IPS DF 19.7 (cell line): ENCODE measurements around the gene TULP4.

Experiments
- DNase-seq: peaks from one replicate; pipeline ENCODE4 v3.0.0-alpha.2; 2013; ENCODE audit warnings: low read depth, low spot score

Gene TULP4

DNA sequence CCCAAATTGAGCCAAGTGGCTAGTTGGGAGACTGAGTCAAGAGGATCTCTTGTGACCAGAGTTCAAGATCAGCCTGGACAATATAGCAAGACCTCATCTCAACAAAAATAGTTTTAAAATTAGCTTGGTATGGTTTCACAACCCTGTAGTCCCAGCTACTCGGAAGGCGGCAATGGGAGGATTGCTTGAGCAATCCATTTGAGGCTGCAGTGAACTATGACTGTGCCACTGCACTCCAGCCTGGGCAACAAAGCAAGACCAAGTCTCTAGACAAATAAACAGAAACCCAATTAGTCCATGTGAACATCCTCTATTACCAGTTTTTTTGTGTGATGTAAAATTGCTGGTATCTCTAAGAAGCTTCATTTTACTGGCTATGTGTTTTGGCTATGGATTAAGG, 106.2 kb downstream of the TULP4 start:
- DNase-seq = no peak

- DNase-seq = no peak
These were observed 107.2 kb downstream of the TULP4 start for GRCh38 chr6:158419339-158419909.

DNA sequence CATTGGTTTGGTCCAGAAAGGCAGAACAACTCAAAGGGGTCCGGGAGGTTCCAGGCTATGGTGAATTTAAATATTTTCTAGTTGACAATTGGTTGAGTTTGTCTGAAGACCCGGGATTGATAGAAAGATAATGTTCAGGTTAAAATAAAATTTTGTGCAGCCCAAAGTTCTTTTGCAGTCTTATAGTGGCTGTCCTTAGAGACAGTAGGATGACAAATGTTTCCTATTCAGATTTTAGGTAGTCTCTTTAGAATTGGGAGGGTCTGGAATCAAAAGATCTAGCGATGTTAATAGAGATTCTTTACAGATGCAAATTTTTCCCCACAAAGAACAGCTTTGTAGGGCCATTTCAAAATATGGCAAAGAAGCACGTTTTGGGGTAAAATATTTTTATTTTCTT, 109.1 kb downstream of the TULP4 start:
- no peak for DNase-seq

GRCh38 chr6:158422629-158423238, 110.5 kb downstream of the TULP4 start:
- DNase-seq = no peak

GRCh38 chr6:158431036-158431435, 118.8 kb downstream of the TULP4 start:
- no peak for DNase-seq

- DNase-seq = no peak
These were observed 119.3 kb downstream of the TULP4 start for GRCh38 chr6:158431560-158431959.

DNA sequence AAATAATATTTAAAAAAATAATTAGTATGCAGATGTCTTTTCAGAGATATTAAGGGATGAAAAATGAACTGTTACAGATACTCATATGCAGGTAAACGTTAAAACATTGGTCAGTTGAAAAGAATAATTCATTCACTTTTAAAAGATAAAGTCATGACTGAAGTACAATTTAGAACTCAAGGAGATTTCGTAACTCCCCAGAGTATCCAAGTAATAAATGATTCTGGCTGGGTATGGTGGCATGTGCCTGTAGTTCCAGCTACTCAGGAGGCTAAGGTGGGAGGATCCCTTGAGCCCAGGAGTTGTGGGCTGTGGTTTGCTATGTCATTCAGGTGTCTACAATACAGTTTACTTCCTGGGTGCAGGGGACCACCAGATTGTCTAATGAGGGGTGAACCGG, 125.3 kb downstream of the TULP4 start:
- DNase-seq = no peak

DNA sequence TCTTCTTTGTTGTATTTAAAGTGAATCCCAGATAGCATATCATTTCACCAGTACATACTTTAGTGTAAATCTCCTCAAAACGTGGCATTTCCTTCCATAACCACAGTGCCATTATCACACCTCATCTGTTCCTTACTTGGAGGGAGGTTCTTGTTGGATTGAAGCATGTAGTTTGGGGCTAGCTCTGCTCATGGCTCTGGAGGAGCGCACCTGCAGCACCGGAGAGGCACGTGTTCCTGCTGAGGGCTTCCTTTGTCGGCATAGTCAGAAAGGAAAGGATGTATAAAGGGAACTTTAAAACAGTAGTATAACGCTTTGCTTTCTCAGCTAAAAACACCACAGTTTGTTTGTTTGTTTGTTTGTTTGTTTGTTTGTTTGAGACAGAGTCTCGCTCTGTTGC, 126.0 kb downstream of the TULP4 start:
- no peak for DNase-seq

- no peak for DNase-seq
These were observed 127.0 kb downstream of the TULP4 start for GRCh38 chr6:158439255-158439654.

GRCh38 chr6:158441716-158442215, 129.5 kb downstream of the TULP4 start:
- DNase-seq = no peak

GRCh38 chr6:158442306-158442705, 130.0 kb downstream of the TULP4 start:
- no peak for DNase-seq

DNA sequence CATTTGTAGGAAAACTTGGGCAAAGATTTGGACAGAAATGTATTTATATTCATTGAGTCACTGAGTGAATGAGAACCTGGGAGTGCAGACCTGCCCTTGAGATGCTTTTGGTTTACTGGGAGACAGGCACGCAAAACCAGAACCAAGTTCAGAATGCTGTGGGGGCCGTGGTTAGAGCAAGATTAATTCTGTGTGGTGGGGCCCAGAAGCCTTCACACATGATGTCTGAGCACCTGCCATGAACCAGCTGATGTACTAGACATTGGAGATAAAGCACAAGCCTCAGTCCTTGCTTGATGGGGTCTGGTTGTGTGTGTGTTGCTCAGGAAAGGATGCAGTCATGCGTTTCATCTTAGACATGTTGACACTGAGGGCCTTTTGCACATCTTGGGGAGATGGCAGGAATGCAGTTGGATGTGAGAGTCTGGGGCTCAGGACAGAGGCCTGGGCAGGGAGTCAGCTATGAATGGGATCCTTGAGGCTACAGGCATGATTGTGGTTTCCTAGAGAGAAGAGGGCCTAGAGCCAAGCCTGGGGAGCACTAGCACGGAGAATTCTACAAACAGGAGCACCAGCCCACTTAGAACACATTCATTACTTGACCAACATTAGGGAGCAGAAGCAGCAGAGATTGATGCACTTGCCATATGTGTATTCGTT, 133.3 kb downstream of the TULP4 start:
- no peak for DNase-seq

GRCh38 chr6:158448856-158449255, 136.6 kb downstream of the TULP4 start:
- no peak for DNase-seq

DNA sequence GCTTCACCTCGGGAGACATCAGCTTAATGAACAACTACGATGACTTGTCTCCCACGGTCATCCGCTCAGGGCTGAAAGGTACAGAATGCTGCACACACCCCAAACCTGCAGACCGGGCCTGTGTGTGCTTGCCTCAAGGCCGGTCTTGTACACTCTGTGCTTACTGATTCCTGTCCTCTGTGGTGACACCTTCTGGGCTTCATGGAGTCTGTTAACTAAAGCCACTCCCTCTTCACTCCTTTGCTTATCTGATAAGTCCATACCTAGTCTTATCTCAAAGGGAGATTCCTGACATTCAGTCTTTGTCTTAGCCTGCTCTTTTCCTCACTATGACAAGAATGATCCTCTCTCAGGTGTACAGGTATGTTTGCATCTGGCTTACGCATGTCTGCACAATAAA, 139.9 kb downstream of the TULP4 start:
- DNase-seq = no peak

GRCh38 chr6:158457131-158457530, 144.9 kb downstream of the TULP4 start:
- no peak for DNase-seq

GRCh38 chr6:158457616-158458278, 145.5 kb downstream of the TULP4 start:
- no peak for DNase-seq

- no peak for DNase-seq
These were observed 147.5 kb downstream of the TULP4 start for GRCh38 chr6:158459726-158460125.

DNA sequence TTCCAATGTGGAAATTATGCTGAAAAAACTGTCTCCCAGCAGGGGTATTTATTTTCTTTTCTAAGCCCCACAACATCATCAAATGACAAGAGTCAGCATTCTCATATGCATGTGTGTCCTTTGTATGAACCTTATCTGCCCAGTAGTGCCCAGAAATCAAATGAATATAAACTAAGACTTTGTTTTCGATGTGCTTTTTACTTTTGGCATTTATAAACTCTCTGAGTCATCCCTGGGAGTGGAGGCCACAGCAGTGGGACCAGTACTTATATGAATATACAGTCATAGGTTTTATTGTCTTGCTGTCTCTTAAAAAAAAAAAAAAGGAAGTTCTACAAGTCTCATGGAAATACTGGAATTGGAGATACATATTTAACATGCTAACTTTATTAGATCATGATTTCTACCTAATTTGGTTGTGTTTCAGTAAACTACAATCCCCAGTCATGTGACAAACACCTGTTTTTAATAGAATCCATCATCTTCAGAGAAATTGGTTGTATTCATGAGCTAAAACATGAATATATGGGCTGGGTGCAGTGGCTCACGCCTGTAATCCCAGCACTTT, 148.4 kb downstream of the TULP4 start:
- DNase-seq = no peak

- no peak for DNase-seq
These were observed 149.7 kb downstream of the TULP4 start for GRCh38 chr6:158461954-158462353.

DNA sequence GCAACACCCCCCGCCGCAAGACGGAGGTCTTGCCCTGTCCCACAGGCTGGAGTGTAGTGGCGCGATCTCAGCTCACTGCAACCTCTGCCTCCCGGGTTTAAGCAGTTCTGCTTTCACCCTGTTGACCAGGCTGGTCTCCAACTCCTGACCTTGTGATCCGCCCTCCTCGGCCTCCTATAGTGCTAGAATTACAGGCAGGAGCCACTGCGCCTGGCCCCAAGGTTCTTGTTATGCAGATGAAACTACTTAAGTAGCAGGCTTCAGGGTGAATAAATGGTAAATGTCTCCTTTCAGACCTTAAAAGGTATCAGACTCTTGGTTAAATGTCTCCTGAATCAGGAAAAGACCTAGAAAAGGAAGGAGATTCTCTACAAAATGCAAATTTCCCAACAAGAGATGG, 152.2 kb downstream of the TULP4 start:
- DNase-seq = peak; percentile 94

- DNase-seq = no peak
These were observed 153.0 kb downstream of the TULP4 start for GRCh38 chr6:158465257-158465656.

- no peak for DNase-seq
These were observed 153.5 kb downstream of the TULP4 start for GRCh38 chr6:158465747-158466146.
